Naive thymus-derived CD4-positive, alpha-beta T cell (primary cell): Measurements from ENCODE around the gene PNMT. TPM values are rescaled to one million over a fixed set of nuclear protein-coding genes. Genes with fewer than 3 reads are reported as not detected.

Experiments
- ATAC-seq: fragments of 150-1000 bp; cut with Tn5 transposase; 2 replicates; pipeline ENCODE4 v1.10.0; 2021; ENCODE audit warnings: mild to moderate bottlenecking, moderate library complexity
- CTCF ChIA-PET: fragments of 350-600 bp; sonication (Branson Sonifier 250); formaldehyde crosslinking; loops from one replicate; lab custom pipeline; 2021; ENCODE audit warnings: antibody characterized with exemption; lab: Charles Lee
- POLR2A ChIA-PET: fragments of 350-600 bp; sonication (Branson Sonifier 250); formaldehyde crosslinking; loops from one replicate; lab custom pipeline; 2021; ENCODE audit warnings: antibody characterized with exemption, inconsistent platforms; lab: Charles Lee
- DNase-seq, 9 donors: peaks; one replicate each; pipeline versions ENCODE4 v3.0.0 to v3.0.0-alpha.2; 2020 to 2022; ENCODE audit warnings: mixed read lengths in 1 of 9
- H3K27ac ChIP-seq: one replicate; pipeline ENCODE4 v1.7.0; 2013; ENCODE audit warnings: mild to moderate bottlenecking, low read depth, low read length, moderate library complexity
- H3K27me3 ChIP-seq, 2 donors: one replicate each; pipeline ENCODE4 v1.7.0; 2013; ENCODE audit warnings: low read length in 2 of 2, mild to moderate bottlenecking in 2 of 2, moderate library complexity in 2 of 2; ENCODE audit not compliant: control insufficient read depth in 2 of 2, insufficient read depth in 2 of 2
- H3K36me3 ChIP-seq, 3 experiments: 1 replicate in 2 of 3; 2 replicates in 1 of 3; pipeline ENCODE4 v1.7.0; 2013; ENCODE audit warnings: low read length in 3 of 3, mild to moderate bottlenecking in 3 of 3, moderate library complexity in 1 of 3; ENCODE audit not compliant: insufficient read depth in 3 of 3, control insufficient read depth in 2 of 3
- H3K4me1 ChIP-seq, 2 donors: one replicate each; pipeline ENCODE4 v1.7.0; 2013; ENCODE audit warnings: low read length in 2 of 2, mild to moderate bottlenecking in 2 of 2, moderate library complexity in 1 of 2; ENCODE audit not compliant: control insufficient read depth in 2 of 2, insufficient read depth in 2 of 2
- H3K4me3 ChIP-seq: 2 replicates; pipeline ENCODE4 v1.7.0; 2013; ENCODE audit warnings: mild to moderate bottlenecking, low read length
- H3K9me3 ChIP-seq, 3 experiments: 1 replicate in 2 of 3; 2 replicates in 1 of 3; pipeline ENCODE4 v1.7.0; 2013; ENCODE audit warnings: low read length in 3 of 3; ENCODE audit not compliant: control insufficient read depth in 2 of 3
- H3K27ac Mint-ChIP-seq, 9 donors: one replicate each; pipeline ENCODE4 v1.8.0; 2020 to 2022; ENCODE audit warnings: mixed read lengths in 9 of 9, mild to moderate bottlenecking in 8 of 9, moderate library complexity in 5 of 9, inconsistent platforms in 2 of 9
- H3K27me3 Mint-ChIP-seq, 5 donors: one replicate each; pipeline ENCODE4 v1.8.0; 2021 to 2022; ENCODE audit warnings: mixed read lengths in 5 of 5, mild to moderate bottlenecking in 1 of 5
- H3K36me3 Mint-ChIP-seq, 5 donors: one replicate each; pipeline ENCODE4 v1.8.0; 2020 to 2022; ENCODE audit warnings: mixed read lengths in 5 of 5, mild to moderate bottlenecking in 3 of 5, inconsistent platforms in 1 of 5
- H3K4me1 Mint-ChIP-seq, 7 donors: one replicate each; pipeline ENCODE4 v1.8.0; 2020 to 2022; ENCODE audit warnings: mixed read lengths in 7 of 7, mild to moderate bottlenecking in 3 of 7, inconsistent platforms in 1 of 7
- H3K4me3 Mint-ChIP-seq, 10 donors: one replicate each; pipeline ENCODE4 v1.8.0; 2020 to 2022; ENCODE audit warnings: mild to moderate bottlenecking in 10 of 10, mixed read lengths in 10 of 10, moderate library complexity in 6 of 10, inconsistent platforms in 2 of 10
- H3K9me3 Mint-ChIP-seq, 11 donors: one replicate each; pipeline ENCODE4 v1.8.0; 2020 to 2022; ENCODE audit warnings: mixed read lengths in 11 of 11, mild to moderate bottlenecking in 4 of 11, inconsistent platforms in 1 of 11, moderate library complexity in 1 of 11
- intact Hi-C, 2 donors: fragments of 100-400 bp; cut with micrococcal nuclease; formaldehyde crosslinking; loops; one replicate each; pipeline ENCODE4 v1.15.1; 2023
- polyA plus RNA-seq, 2 donors: library from polyadenylated mRNA; unstranded; fragments of 300-500 nt; fragmentation: Illumina TruSeq; gene quantifications; one replicate each; pipeline ENCODE4 v1.2.3, GENCODE V29; 2021
- total RNA-seq, 6 experiments: library from RNA in 5 of 6; stranded (reverse) in 5 of 6; gene quantifications; 1 replicate in 5 of 6; 2 replicates in 1 of 6; pipeline ENCODE4 v1.2.3 and lab custom pipeline; 2021 to 2026

Gene PNMT
- total and polyA plus RNA-seq, 7 experiments from 2014 or later, result 0.36 to 0.89 (median 0.49) TPM; not detected in 1

- intact Hi-C loops, result no loop called here
- DNase-seq (no peak), ATAC-seq (no peak)
- peak overlapping the region; percentile 55 to 97 (median 83) for H3K27ac Mint-ChIP-seq
- Histone ChIP-seq H3K4me1 (peaks cover 45 to 65% of the 10 kb centered on the region in 2 donors), H3K27ac (no peak overlapping the region), H3K27me3 (no peaks in the 10 kb centered on the region), H3K9me3 (no peaks in the 10 kb centered on the region), H3K4me3 (no peak overlapping the region), H3K36me3 (no peaks in the 10 kb centered on the region)
- H3K27me3 Mint-ChIP-seq, result no peaks in the 10 kb centered on the region
- POLR2A ChIA-PET, result interaction anchor here (0.8 to 3.7 kb wide), 3 partner anchors 10 to 53 kb away, joined by 3 to 43 read pairs (median 3); partner anchors contain the start of genes MIEN1 and PGAP3
- H3K9me3 Mint-ChIP-seq, result no peaks in the 10 kb centered on the region
- CTCF ChIA-PET, result interaction anchor here (1.7 kb wide), 1 partner anchor 10 kb away, joined by 4 read pairs; no protein-coding TSS in a partner anchor
- peaks cover 37 to 62% (median 54%) of the 10 kb centered on the region in 7 donors for H3K4me1 Mint-ChIP-seq
- peak overlapping the region in 2 of 10 donors; percentile 57 to 69 for H3K4me3 Mint-ChIP-seq
- H3K36me3 Mint-ChIP-seq, result peaks cover 0 to 18% (median 4%) of the 10 kb centered on the region in 5 donors
Measured at GRCh38 chr17:39677072-39677471, 8.8 kb downstream of the PNMT start.

- H3K27me3 Mint-ChIP-seq, result no peaks in the 10 kb centered on the region
- no peak overlapping the region for H3K27ac ChIP-seq
Measured at GRCh38 chr17:39677542-39678339, 9.5 kb downstream of the PNMT start.

GRCh38 chr17:39678340-39679116 is 10.3 kb downstream of the PNMT start:
- H3K9me3 ChIP-seq, result no peaks in the 10 kb centered on the region
- Mint-ChIP-seq H3K9me3 (no peaks in the 10 kb centered on the region), H3K4me3 (peak overlapping the region in 5 of 10 donors; percentile 17 to 76 (median 73)), H3K27me3 (no peaks in the 10 kb centered on the region), H3K27ac (peak overlapping the region; percentile 89 to 97 (median 93)), H3K36me3 (peaks cover 5 to 31% (median 15%) of the 10 kb centered on the region in 5 donors), H3K4me1 (peaks cover 33 to 62% (median 53%) of the 10 kb centered on the region in 7 donors)
- POLR2A ChIA-PET, result interaction anchor here (0.7 to 3.7 kb wide), 8 partner anchors 8 to 51 kb away, joined by 3 to 43 read pairs (median 4); partner anchors contain the start of genes MIEN1, PGAP3, PNMT and STARD3
- intact Hi-C loops, result loop anchor here in 1 of 2 donors (1.0 to 2.0 kb wide), 3 partner anchors 9 to 52 kb away; partner anchors contain the start of genes MIEN1 and PNMT
- CTCF ChIA-PET, result interaction anchor here (0.6 to 2.8 kb wide), 10 partner anchors 7 to 322 kb away, joined by 3 to 14 read pairs (median 5); partner anchors contain the start of genes PGAP3 and PNMT
- no peak overlapping the region for H3K4me3 ChIP-seq
- H3K4me1 ChIP-seq, result peaks cover 45 to 65% of the 10 kb centered on the region in 2 donors
- H3K36me3 ChIP-seq, result no peaks in the 10 kb centered on the region
- ATAC-seq (no peak), DNase-seq (no peak)
- peak overlapping the region; percentile 71 for H3K27ac ChIP-seq
- H3K27me3 ChIP-seq, result no peaks in the 10 kb centered on the region

More at GRCh38 chr17:39677542-39678339, 9.5 kb downstream of the PNMT start:
- Histone ChIP-seq H3K9me3 (no peaks in the 10 kb centered on the region), H3K27me3 (no peaks in the 10 kb centered on the region), H3K4me1 (peaks cover 45 to 65% of the 10 kb centered on the region in 2 donors), H3K36me3 (no peaks in the 10 kb centered on the region), H3K4me3 (no peak overlapping the region)
- no peak for ATAC-seq
- H3K9me3 Mint-ChIP-seq, result no peaks in the 10 kb centered on the region
- intact Hi-C loops, result loop anchor here in 1 of 2 donors (2.0 kb wide), 1 partner anchor 53 kb away; the partner anchor contains the start of gene MIEN1
- H3K36me3 Mint-ChIP-seq, result peaks cover 0 to 23% (median 9%) of the 10 kb centered on the region in 5 donors
- DNase-seq, result no peak
- ChIA-PET POLR2A (interaction anchor here (0.8 to 3.7 kb wide), 4 partner anchors 11 to 52 kb away, joined by 3 to 43 read pairs (median 3); partner anchors contain the start of genes MIEN1 and PGAP3), CTCF (interaction anchor here (0.6 to 2.8 kb wide), 5 partner anchors 8 to 106 kb away, joined by 3 to 14 read pairs (median 5); partner anchors contain the start of genes PGAP3 and PNMT)
- H3K27ac Mint-ChIP-seq, result peak overlapping the region; percentile 10 to 97 (median 79)
- peaks cover 33 to 62% (median 53%) of the 10 kb centered on the region in 7 donors for H3K4me1 Mint-ChIP-seq
- H3K4me3 Mint-ChIP-seq, result peak overlapping the region in 1 of 10 donors; percentile 57

- Mint-ChIP-seq H3K27me3 (no peaks in the 10 kb centered on the region), H3K9me3 (no peaks in the 10 kb centered on the region), H3K36me3 (peaks cover 5 to 36% (median 19%) of the 10 kb centered on the region in 5 donors), H3K27ac (peak overlapping the region; percentile 89 to 97 (median 93)), H3K4me1 (peaks cover 35 to 62% (median 53%) of the 10 kb centered on the region in 7 donors), H3K4me3 (peak overlapping the region; percentile 33 to 76 (median 72))
- Histone ChIP-seq H3K27ac (peak overlapping the region; percentile 71), H3K36me3 (peaks cover 0 to 5% (median 0%) of the 10 kb centered on the region in 3 experiments), H3K9me3 (no peaks in the 10 kb centered on the region), H3K4me3 (peak overlapping the region; percentile 0), H3K27me3 (no peaks in the 10 kb centered on the region), H3K4me1 (peaks cover 45 to 65% of the 10 kb centered on the region in 2 donors)
- ChIA-PET CTCF (interaction anchor here (0.7 to 2.8 kb wide), 8 partner anchors 8 to 58 kb away, joined by 3 to 14 read pairs (median 4); partner anchors contain the start of genes PGAP3 and PNMT), POLR2A (interaction anchor here (0.6 to 3.7 kb wide), 15 partner anchors 9 to 76 kb away, joined by 3 to 43 read pairs (median 4); partner anchors contain the start of genes MIEN1, PGAP3, PNMT and STARD3)
- intact Hi-C loops, result loop anchor here in 1 of 2 donors (1.0 to 2.0 kb wide), 3 partner anchors 8 to 51 kb away; partner anchors contain the start of genes MIEN1 and PNMT
- ATAC-seq (peak; percentile 79), DNase-seq (peak in 7 of 9 donors; percentile 42 to 63 (median 55))
Measured at GRCh38 chr17:39679521-39680192, 11.4 kb downstream of the PNMT start.

GRCh38 chr17:39683295-39683939 is 15.2 kb downstream of the PNMT start:
- peaks cover 10 to 36% (median 26%) of the 10 kb centered on the region in 5 donors for H3K36me3 Mint-ChIP-seq
- H3K27me3 ChIP-seq, result no peaks in the 10 kb centered on the region
- CTCF ChIA-PET, result interaction anchor here (1.4 kb wide), 1 partner anchor 46 kb away, joined by 4 read pairs; the partner anchor contains the start of gene MIEN1
- peak overlapping the region in 3 of 9 donors; percentile 29 to 68 (median 41) for H3K27ac Mint-ChIP-seq
- peaks cover 30 to 53% (median 47%) of the 10 kb centered on the region in 7 donors for H3K4me1 Mint-ChIP-seq
- H3K27ac ChIP-seq, result no peak overlapping the region
- H3K4me3 Mint-ChIP-seq, result no peak overlapping the region
- no peaks in the 10 kb centered on the region for H3K27me3 Mint-ChIP-seq
- no peak for DNase-seq
- no peaks in the 10 kb centered on the region for H3K9me3 ChIP-seq
- intact Hi-C loops, result no loop called here
- H3K4me3 ChIP-seq, result no peak overlapping the region
- no peak for ATAC-seq
- H3K36me3 ChIP-seq, result peaks cover 0 to 13% (median 0%) of the 10 kb centered on the region in 3 experiments
- H3K9me3 Mint-ChIP-seq, result peaks cover 0 to 3% (median 0%) of the 10 kb centered on the region in 11 donors
- POLR2A ChIA-PET, result interaction anchor here (0.6 to 1.1 kb wide), 2 partner anchors 8 to 431 kb away, joined by 4 to 8 read pairs; no protein-coding TSS in a partner anchor
- H3K4me1 ChIP-seq, result peaks cover 27 to 33% of the 10 kb centered on the region in 2 donors
